ENCODE data around the gene HAVCR2. TPM values are rescaled to one million over a fixed set of nuclear protein-coding genes. Genes with fewer than 3 reads are reported as not detected.
"Not testable (repeated sequence)": the region's sequence is repeated elsewhere in the genome, so short reads cannot be mapped to it uniquely, and the experiment has no call there.

HAVCR2 gene
- total and polyA plus RNA-seq, 12 donors, result 0.76 to 14.9 (median 1.7) TPM

DNA sequence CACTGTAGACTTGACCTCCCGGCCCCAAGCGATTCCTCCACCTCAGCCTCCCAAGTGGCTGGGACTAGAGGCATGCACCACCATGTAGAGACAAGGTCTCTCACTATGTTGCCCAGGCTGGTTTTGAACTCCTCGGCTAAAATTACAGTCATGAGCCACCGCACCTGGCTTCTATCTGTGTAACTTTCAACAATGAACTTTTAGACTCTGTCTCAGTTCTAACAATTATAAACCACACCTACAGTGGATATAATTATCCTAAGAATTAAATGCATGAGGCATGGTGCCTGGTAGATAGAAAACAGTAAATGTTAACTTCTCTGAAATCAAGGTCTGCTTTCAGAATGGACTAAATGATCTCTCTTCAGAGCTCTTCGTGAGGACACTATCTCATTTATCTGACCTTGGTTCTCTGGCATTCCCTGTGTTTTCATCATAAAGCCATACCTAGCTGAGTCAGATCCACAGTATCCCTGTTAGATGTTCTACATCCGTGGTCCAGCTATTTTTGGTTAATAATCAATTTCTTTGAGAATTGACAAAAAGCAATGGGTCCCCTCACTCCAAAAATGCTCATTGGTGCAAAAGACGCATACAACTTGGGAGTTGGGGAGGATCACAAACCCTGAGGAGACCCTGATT, 57.1 kb downstream of the HAVCR2 start:
- intact Hi-C loops (cut with DNase I), result no loop called here
- WGBS, 2 donors, result 72 to 75% methylated on average over 7 of the region's 7 CpGs
- TF ChIP-seq, protein P1, sequence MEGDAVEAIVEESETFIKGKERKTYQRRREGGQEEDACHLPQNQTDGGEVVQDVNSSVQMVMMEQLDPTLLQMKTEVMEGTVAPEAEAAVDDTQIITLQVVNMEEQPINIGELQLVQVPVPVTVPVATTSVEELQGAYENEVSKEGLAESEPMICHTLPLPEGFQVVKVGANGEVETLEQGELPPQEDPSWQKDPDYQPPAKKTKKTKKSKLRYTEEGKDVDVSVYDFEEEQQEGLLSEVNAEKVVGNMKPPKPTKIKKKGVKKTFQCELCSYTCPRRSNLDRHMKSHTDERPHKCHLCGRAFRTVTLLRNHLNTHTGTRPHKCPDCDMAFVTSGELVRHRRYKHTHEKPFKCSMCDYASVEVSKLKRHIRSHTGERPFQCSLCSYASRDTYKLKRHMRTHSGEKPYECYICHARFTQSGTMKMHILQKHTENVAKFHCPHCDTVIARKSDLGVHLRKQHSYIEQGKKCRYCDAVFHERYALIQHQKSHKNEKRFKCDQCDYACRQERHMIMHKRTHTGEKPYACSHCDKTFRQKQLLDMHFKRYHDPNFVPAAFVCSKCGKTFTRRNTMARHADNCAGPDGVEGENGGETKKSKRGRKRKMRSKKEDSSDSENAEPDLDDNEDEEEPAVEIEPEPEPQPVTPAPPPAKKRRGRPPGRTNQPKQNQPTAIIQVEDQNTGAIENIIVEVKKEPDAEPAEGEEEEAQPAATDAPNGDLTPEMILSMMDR (IDR thresholded peaks at IDR 0.05), result no peak
- no peak for DNase-seq
- H3K27ac ChIP-seq, result no peak overlapping the region
- no peaks in the 10 kb centered on the region for H3K9me3 ChIP-seq
- H3K36me3 ChIP-seq, result no peaks in the 10 kb centered on the region
- H3K4me3 ChIP-seq, result no peak overlapping the region
- no peaks in the 10 kb centered on the region for H3K4me1 ChIP-seq
- no peaks in the 10 kb centered on the region for H3K27me3 ChIP-seq
- ATAC-seq, result no peak

DNA sequence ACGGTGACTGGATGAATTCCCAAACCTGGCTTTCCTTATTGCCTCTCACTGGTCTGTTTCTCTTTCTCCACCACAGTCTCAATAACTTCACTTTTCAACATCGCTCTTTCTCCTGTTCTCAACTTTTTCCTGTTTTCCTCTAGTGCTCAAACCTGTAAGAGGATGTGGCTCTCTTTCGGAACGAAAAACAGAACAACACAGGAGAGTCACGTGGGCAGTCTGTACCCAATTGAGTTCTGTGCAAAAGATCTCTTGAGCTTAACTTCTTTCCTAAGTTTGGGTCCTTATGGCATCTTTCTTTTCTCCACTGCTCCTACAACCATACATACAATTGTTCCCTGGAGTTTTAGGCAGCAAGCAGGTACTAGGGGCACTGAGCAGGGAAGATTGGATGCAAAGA, 58.8 kb downstream of the HAVCR2 start:
- ATAC-seq (no peak), DNase-seq (no peak)
- H3K36me3 ChIP-seq, result no peaks in the 10 kb centered on the region
- H3K4me3 ChIP-seq, result no peak overlapping the region
- TF ChIP-seq, protein P1 (IDR thresholded peaks at IDR 0.05), result no peak
- H3K27me3 ChIP-seq, result no peaks in the 10 kb centered on the region
- H3K9me3 ChIP-seq, result no peaks in the 10 kb centered on the region
- 77 to 78% methylated on average over 5 of the region's 5 CpGs for WGBS, 2 donors
- intact Hi-C loops (cut with DNase I), result no loop called here
- no peak overlapping the region for H3K27ac ChIP-seq
- H3K4me1 ChIP-seq, result peaks cover 0 to 6% (median 0%) of the 10 kb centered on the region in 9 donors

DNA sequence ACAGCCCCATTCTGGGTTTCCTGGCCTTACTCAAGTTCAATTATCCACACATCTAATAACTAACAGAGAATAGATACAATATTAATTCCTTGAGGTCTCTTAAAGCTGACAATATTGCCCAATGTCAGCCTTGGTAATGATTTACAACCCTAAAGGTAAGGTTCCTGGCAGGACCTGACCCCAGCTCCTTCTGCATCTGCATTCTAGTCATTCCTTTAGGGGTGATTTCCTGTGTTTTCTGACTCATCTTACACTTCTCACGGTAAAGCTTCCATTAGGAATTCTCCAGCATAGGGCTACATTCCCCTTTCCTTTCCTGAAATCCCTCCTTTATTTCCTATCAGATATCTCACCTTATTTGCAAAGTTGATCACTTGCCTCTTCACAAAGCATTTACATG, 59.2 kb downstream of the HAVCR2 start:
- H3K27ac ChIP-seq, result no peak overlapping the region
- WGBS, 2 donors, result 31 to 56% methylated on average over 1 of the region's 1 CpG
- H3K27me3 ChIP-seq, result no peaks in the 10 kb centered on the region
- TF ChIP-seq, protein P1 (IDR thresholded peaks at IDR 0.05), result no peak
- peaks cover 0 to 6% (median 0%) of the 10 kb centered on the region in 9 donors for H3K4me1 ChIP-seq
- intact Hi-C loops (cut with DNase I), result no loop called here
- ATAC-seq, result no peak
- no peaks in the 10 kb centered on the region for H3K9me3 ChIP-seq
- H3K36me3 ChIP-seq, result no peaks in the 10 kb centered on the region
- no peak for DNase-seq
- no peak overlapping the region for H3K4me3 ChIP-seq

DNA sequence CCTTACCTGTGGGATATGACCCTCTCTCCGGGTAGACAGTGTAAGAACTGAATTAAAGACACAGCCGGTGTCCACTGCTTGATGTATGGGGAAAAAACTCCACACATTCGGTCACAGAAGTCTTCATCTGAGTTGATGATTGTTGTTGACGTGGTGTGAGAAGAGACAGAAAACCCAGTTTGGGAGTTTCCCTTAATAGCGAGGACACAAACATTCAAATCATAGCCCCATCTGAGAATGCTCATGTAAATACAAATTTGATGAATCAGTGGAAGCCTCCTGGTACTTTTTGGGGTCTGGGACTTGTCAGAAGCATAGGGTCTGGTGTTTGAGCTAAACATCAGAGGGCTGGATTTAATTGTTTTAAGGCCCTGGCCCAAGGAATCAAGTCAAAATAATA, 60.9 kb downstream of the HAVCR2 start:
- 84 to 85% methylated on average over 5 of the region's 5 CpGs for WGBS, 2 donors
- Histone ChIP-seq H3K4me3 (no peak overlapping the region), H3K27ac (no peak overlapping the region), H3K27me3 (no peaks in the 10 kb centered on the region), H3K36me3 (no peaks in the 10 kb centered on the region), H3K9me3 (no peaks in the 10 kb centered on the region), H3K4me1 (peaks cover 0 to 6% (median 0%) of the 10 kb centered on the region in 9 donors)
- ATAC-seq (no peak), DNase-seq (no peak)
- intact Hi-C loops (cut with DNase I), result no loop called here
- TF ChIP-seq, protein P1 (IDR thresholded peaks at IDR 0.05), result no peak

DNA sequence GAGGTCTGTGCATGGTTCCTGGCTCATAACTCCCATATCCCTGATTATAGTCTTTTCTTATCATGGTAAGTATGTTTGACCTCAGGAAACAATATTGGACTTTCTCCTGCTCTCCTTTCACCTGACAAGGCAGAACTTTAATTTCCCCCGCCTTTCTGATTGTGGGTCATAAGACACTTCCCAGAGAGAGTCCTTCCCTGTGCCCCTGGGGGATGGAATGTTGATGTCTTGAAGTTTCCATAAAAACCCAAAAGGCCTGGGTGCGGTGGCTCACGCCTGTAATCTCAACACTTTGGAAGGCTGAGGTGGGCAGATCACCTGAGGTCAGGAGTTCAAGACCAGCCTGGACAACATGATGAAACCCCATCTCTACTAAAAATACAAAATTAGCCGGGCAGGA, 61.8 kb downstream of the HAVCR2 start:
- H3K4me3 ChIP-seq; DNase-seq; H3K36me3 ChIP-seq; H3K27ac ChIP-seq; intact Hi-C loops (cut with DNase I); ATAC-seq; H3K4me1 ChIP-seq; H3K9me3 ChIP-seq; H3K27me3 ChIP-seq: not testable (repeated sequence)
- WGBS, 2 donors, result 87 to 90% methylated on average over 4 of the region's 4 CpGs
